Measurements from ENCODE around the gene RAB4B.
"Not testable (repeated sequence)": the region's sequence is repeated elsewhere in the genome, so short reads cannot be mapped to it uniquely, and the experiment has no call there.

Gene RAB4B

GRCh38 chr19:40784146-40784545 is 6.1 kb downstream of the RAB4B start:
- not testable (repeated sequence) for DNase-seq

- no peak for DNase-seq
Measured at GRCh38 chr19:40785526-40785925, 7.5 kb downstream of the RAB4B start.

GRCh38 chr19:40786060-40787037 is 8.3 kb downstream of the RAB4B start:
- no peak for DNase-seq

GRCh38 chr19:40791349-40791748 is 13.3 kb downstream of the RAB4B start:
- no peak for DNase-seq

GRCh38 chr19:40791996-40792395 is 13.9 kb downstream of the RAB4B start:
- no peak for DNase-seq

- no peak for DNase-seq
Measured at GRCh38 chr19:40797166-40797962, 19.3 kb downstream of the RAB4B start.

- peak; percentile 73 for DNase-seq
Measured at GRCh38 chr19:40797963-40798682, 20.1 kb downstream of the RAB4B start.

- DNase-seq: peak; percentile 99
Measured at GRCh38 chr19:40798683-40799557, 20.9 kb downstream of the RAB4B start, which contains the start of gene EGLN2. EGLN2 (plus strand) TSS chr19:40799191; CDS start chr19:40800573, 1,382 bp downstream.

GRCh38 chr19:40799558-40800338 is 21.7 kb downstream of the RAB4B start:
- DNase-seq: no peak

- no peak for DNase-seq
Measured at GRCh38 chr19:40800339-40800996, 22.4 kb downstream of the RAB4B start.

GRCh38 chr19:40800997-40801377 is 22.9 kb downstream of the RAB4B start:
- DNase-seq: no peak

- peak; percentile 28 for DNase-seq
Measured at GRCh38 chr19:40801426-40802299, 23.6 kb downstream of the RAB4B start.

- DNase-seq: no peak
Measured at GRCh38 chr19:40802300-40803169, 24.5 kb downstream of the RAB4B start.

- DNase-seq: no peak
Measured at GRCh38 chr19:40803170-40803856, 25.3 kb downstream of the RAB4B start.

GRCh38 chr19:40803857-40804782 is 26.1 kb downstream of the RAB4B start:
- no peak for DNase-seq

- no peak for DNase-seq
Measured at GRCh38 chr19:40804783-40805242, 26.8 kb downstream of the RAB4B start.
